ENCODE results near the gene PTPRCAP.
"Not testable (repeated sequence)": the region's sequence is repeated elsewhere in the genome, so short reads cannot be mapped to it uniquely, and the experiment has no call there.

PTPRCAP gene

DNA sequence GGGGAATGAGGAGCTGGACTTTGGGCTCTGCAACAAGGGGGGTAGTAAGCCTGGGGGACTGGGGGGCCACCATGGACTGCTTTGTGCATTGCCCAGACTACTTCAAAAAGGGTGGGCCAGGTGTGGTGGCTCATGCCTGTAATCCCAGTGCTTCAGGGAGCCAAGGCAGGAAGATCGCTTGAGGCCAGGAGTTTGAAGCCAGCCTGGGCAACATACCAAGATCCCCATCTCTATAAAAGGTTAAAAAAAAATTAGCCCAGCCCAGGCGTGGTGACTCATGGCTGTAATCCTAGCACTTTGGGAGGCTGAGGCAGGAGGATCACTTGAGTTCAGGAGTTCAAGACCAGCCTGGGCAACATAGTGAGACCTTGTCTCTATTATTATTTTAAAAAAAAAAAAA, 28.0 kb upstream of the PTPRCAP start:
- in situ Hi-C loops (cut with MboI; ENCODE audit: low sequenced_read_pairs): not testable (repeated sequence)

DNA sequence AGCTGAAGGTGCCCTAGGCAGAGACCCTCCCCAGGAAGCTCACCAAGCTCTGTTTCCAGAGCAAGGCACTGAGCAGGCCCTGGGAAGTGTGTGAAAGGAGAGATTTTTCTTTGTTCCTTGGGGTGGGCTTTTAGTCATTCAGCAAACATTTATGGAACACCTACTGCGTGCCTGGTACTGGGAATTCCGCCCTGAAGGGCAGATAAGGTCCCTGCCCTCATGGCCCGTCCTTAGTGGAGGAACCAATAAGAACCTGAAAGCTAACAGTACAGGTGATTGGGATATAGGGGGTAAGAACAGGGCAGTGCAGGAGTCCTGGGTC, 27.7 kb upstream of the PTPRCAP start:
- in situ Hi-C loops (cut with MboI; ENCODE audit: low sequenced_read_pairs): no loop called here

- in situ Hi-C loops (cut with MboI; ENCODE audit: low sequenced_read_pairs): no loop called here
Measured at GRCh38 chr11:67464411-67465188, 27.1 kb upstream of the PTPRCAP start.

DNA sequence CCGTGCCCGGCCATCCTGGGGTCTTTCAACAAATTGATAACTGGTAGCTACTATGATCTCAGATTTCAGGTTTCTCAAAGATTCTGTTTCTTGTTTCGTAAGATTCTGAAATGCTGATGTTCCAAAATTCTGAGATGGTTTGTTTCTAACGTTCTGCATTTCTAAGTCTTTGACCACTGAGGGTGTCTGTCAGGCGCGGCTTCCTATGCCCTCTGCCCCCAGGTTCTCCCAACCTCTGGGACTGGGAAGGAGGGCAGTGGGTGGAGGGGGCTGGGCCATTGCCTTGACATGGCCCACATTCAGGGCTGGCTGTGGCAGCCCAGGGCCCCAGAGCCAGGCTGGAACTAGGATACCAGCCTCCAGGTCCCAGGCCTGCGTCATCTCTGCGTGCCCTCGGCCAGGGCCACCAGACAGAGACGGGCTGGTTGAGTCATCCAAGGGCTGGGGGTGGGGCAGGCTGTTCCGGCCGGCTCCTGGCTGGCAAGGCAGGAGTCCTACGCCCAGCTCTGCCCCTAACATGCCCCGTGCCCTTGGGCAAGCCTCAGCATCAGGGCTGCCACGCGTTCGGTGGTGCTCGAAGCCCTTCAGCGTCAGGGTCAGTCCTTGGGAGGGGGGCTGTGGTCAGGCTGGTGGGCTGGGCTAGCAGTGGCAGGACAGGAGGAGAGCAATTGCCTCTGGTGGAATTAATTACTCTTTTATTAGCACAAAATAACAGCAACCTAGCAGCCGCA, 26.4 kb upstream of the PTPRCAP start:
- in situ Hi-C loops (cut with MboI; ENCODE audit: low sequenced_read_pairs): no loop called here

- in situ Hi-C loops (cut with MboI; ENCODE audit: low sequenced_read_pairs): no loop called here
Measured at GRCh38 chr11:67463186-67463585, 25.7 kb upstream of the PTPRCAP start.

DNA sequence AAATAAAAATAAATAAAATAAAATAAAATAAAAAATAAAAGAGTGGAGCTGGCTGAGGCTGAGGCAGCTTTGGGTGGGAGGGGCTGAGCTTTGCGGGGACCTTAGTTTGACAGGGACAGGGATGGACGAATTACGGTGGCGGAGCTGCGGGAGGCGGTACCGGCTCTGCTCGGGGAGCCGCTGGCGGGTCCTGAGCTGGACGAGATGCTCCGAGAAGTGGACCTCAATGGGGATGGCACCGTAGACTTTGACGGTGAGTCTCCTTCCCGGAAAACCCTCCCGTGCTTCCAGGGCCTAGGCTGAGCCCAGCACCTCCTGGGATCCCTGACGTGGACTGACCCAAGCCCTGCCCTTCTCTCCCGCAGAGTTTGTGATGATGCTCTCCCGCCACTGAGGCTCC, 20.8 kb upstream of the PTPRCAP start:
- in situ Hi-C loops (cut with MboI; ENCODE audit: low sequenced_read_pairs): no loop called here

GRCh38 chr11:67457453-67457852, 20.0 kb upstream of the PTPRCAP start:
- in situ Hi-C loops (cut with MboI; ENCODE audit: low sequenced_read_pairs): no loop called here

- in situ Hi-C loops (cut with MboI; ENCODE audit: low sequenced_read_pairs): no loop called here
Measured at GRCh38 chr11:67456068-67456705, 18.7 kb upstream of the PTPRCAP start.

- in situ Hi-C loops (cut with MboI; ENCODE audit: low sequenced_read_pairs): no loop called here
Measured at GRCh38 chr11:67455054-67455453, 17.6 kb upstream of the PTPRCAP start, which contains the start of gene CABP4. CABP4 (plus strand) TSS chr11:67455354; CDS start chr11:67455424, 70 bp downstream.

DNA sequence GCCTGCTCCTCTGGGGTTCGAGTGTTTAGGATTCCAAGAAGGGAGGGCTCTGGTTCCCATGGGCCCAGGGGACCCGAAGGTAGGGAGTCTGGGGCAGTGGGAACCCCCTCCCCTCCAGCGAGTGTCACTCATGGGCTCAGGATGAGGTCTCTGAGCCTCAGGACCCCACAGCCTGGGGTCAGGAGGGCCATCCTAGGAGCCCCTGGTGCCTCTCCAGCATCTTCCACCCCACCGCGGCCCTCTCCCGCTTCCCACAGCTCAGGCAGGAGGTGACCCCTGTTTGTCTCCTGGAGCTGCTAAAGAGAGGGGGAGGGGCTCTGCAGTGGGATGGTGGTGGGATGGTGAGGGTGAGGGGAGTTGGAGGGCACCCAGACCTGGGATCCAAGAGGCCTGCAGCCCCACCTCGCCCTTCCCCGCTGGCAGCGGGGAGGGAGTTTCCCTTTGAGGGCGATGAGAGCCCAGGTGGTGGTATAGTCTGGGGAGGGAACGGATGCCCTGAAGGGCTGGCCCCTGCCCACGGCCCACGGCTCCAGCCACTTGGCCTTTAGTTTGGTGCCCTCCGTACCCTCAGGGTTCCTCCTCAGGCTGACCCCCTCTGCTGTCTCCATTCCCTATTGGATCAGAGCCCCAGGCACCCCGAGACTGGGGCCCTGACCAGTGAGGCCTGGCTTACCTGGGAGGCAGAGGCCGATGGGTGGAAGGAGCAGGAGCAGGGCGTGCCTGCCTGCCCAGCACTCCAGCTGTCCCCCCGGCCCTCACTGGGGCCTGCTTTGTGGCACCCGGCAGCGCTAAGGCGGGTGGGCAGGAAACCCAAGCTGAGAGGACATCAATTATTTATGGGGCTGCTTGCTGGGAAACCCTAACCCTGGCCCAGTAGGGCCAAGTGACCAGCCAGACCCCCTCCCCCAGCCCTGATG, 16.6 kb upstream of the PTPRCAP start:
- in situ Hi-C loops (cut with MboI; ENCODE audit: low sequenced_read_pairs): no loop called here

- in situ Hi-C loops (cut with MboI; ENCODE audit: low sequenced_read_pairs): no loop called here
Measured at GRCh38 chr11:67452141-67452952, 14.9 kb upstream of the PTPRCAP start, which contains the start of gene GPR152. GPR152 (minus strand) TSS chr11:67452729; CDS start chr11:67452724, 5 bp downstream.

DNA sequence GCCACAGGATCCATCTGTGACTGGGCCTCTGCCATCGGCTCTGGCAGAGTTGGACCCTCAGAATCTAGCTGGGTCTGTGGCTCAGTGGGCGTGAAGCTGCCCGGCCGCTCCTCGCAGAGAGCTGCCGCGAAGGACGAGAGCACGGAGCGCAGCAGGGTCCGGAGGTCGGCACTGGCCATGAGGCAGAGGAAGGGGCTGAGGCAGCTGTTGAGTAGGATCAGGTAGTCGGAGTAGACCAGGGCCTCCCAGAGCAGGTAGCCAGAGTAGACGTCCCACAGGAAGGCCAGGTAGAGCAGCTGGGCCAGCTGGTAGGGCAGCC, 14.1 kb upstream of the PTPRCAP start:
- in situ Hi-C loops (cut with MboI; ENCODE audit: low sequenced_read_pairs): no loop called here

DNA sequence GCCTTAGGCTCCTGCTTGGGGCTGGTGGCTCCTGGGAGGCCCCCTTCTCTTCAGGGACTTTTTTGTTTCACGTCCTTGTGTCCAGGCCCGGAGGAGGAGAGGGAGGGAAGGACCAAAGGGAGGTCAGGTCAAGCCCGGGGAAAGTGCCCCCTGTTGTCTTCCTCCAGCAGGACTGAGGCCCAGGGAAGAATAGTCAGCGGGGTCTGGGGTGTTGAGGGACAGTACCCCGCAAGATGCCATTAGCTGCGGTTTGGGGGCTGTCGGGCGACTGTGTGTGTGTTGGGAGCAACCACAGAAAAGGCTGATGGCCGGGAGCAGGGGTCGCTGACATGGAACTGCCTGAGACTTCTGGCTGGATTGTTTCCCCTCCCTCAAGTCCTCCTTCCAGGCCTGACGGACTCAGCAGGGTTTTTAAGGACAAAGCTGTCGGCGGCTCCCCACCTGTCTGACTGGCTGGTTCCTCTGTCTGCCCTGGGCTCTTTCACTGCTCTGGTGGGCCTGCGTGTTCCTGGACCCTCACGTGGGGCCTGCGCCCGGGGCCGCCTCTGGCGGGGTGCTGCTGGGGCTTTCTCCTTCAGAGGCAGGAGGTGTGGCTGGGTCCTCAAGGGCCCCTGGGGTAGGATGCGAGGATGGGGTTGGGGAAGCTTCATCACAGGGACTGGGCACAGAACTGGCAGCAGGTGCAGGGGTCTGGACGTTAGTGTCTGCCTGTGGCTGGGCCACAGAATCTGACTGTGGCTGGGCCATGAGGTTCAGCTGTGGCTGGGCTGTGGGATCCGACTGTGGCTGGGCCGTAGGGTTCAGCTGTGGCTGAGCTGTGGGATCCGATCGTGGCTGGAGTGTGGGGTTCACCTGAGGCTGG, 13.5 kb upstream of the PTPRCAP start:
- in situ Hi-C loops (cut with MboI; ENCODE audit: low sequenced_read_pairs): no loop called here

DNA sequence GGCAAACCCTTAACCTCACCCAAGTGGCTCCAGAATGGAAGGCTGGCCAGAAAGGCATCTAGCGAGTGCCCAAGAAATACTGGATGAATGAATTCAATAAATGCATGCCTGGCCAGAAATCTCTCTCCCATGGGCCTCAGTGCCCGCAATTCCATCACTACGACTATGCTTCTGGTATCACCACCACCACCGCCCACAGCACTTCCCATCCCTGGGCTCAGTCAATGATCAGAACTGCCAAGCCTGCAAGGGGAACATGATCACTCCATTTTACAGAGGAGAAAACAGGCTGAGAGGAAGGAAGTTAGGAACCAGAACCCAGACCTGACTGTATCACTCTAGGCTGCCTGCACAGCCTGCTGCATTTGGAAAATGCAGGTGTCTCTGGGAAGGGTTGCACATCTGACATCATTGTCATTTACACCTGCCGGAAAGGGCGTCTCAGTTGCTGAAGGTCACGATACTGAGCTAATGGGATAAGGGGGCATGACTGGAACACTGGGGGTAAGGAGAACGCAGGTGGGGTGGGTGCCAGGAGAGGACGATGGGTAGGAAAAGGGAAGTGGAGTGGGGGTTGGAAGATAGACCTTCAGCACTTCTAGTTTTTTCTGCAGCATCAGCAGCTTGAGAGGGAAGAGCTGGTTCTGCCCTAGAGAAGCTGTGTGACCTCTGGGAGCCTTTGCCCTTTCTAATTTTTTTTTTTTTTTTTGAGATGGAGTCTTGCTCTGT, 11.8 kb upstream of the PTPRCAP start:
- in situ Hi-C loops (cut with MboI; ENCODE audit: low sequenced_read_pairs): no loop called here

GRCh38 chr11:67448220-67448609, 10.7 kb upstream of the PTPRCAP start:
- in situ Hi-C loops (cut with MboI; ENCODE audit: low sequenced_read_pairs): no loop called here

DNA sequence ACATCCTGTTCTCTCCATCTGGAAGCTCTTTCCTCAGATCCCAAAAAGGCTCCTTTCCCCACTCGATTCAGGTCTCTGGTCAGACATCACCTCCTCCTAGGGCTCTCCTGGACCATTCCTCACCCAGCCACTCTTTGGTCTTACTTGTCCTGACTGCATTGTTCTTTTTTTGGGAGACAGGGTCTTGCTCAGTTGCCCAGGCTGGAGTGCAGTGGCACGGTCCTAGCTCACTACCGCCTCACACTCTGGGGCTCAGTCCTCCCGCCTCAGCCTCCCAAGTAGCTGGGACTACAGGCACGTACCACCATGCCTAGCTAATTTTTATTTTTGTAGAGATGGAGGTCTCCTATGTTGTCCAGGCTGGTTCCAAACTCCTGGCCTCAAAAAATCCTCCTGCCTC, 8.0 kb upstream of the PTPRCAP start:
- in situ Hi-C loops (cut with MboI; ENCODE audit: low sequenced_read_pairs): no loop called here

DNA sequence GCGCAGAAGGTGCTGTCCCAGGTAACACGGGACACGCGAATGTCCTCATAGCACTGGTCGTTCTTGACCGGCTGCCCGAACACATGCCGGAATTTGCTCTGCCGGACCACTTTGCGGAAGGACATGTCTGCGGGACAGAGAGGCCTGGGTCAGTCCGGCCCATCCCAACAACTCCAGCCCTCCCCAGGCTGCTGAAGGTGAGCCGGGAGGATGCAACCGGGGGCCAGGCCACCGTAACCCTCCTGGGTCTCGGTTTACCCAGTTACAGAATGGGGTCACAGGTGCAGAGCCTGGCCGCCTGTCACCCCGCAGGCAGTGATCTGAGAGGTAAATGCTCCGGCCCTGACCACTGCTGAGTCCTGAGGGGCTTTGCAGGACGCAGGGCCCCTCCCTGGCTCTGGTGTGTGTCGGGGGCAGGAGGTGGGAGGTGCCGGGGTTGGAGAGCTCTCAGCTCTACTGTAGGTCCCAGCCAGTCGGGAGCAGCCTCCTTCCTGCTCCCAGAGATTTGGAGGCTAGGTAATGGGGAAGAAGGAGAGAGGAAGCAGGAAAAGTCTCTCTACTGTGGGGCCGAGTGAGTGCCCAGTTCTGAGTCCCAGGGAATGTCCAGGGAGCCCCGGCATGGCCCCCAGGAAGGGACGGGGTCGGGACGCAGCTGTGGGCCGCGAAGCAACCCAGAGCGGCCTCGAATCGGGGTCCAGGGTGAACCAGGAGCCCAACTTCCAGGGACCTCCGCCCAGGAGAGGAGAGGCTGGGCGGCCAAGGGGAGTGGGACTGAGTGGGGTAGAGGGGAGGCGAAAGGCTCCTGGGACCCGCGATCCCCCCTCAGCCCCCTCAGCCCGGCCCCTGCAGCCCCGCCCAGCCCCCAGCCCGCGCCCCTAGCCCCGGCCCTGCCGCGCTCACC, 5.3 kb upstream of the PTPRCAP start:
- in situ Hi-C loops (cut with MboI; ENCODE audit: low sequenced_read_pairs): no loop called here
